Airway epithelial cell (primary cell): ENCODE data around the gene SOCS2. TPM values are rescaled to one million over a fixed set of nuclear protein-coding genes. Genes with fewer than 3 reads are reported as not detected.

Source experiments
- total RNA-seq: library from RNA; depleted of rRNA; stranded (reverse); fragments of >200 nt; gene quantifications from 2 replicates; pipeline ENCODE4 v1.2.3, GENCODE V29; 2015

Gene SOCS2
- 6.1 and 6.8 TPM in 2 replicates for total RNA-seq

DNA sequence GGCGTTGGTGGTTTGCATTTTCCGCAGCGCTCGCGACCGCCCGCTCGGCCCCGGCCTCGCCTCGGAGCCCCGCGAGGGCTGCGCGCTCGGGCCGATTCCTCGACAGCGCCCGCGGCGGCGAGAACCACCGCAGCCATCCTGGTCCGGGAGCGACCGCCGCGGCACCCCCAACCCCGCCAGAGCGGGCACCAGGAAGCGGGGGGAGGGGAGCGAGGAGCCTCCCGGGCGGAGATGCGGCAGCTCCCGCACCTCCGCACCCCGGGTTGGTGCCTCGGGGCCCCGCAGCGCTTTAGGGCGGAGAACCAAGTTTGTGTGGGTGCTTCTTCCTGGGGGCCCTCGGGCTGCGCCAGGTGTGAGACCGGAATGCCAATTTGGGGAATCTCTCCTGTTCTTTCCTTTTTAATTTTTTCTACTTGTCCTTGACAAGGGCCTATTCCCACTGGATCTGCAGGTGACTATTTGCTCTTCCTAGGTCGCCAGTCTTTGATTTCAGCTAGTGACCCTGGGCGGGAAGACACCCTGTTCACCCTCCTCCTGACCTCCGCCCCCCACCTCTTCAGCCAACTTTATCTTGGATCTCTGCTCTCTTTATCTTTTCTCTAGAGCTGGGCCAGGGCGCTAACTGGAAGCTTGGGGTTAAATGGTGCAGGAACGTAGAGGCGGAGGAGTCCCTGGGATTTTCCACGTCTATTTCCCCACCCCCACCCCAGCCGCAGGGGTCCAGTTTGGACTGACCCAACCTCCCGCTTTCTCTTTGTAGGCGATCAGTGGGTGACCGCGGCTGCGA is at the start of gene SOCS2:
Gene SOCS2, plus strand, starts transcription at position 751 of the 787 bp plus-strand sequence. CDS start 223 bp downstream, outside the sequence.

Other genes with a start within 250 kb of the SOCS2 start
- gene NUDT4, start 194.8 kb upstream of the SOCS2 start, total RNA-seq: 19.4 and 26.9 TPM in 2 replicates
- 72.6 and 115 TPM in 2 replicates for gene UBE2N, start 130.7 kb upstream of the SOCS2 start, total RNA-seq
- 61.9 and 79.0 TPM in 2 replicates for gene MRPL42, start 105.2 kb upstream of the SOCS2 start, total RNA-seq
- 15.9 and 19.2 TPM in 2 replicates for gene CRADD, start 104.7 kb downstream of the SOCS2 start, total RNA-seq